ENCODE results near the gene SPOCK3. TPM values are rescaled to one million over a fixed set of nuclear protein-coding genes. Genes with fewer than 3 reads are reported as not detected.

Gene SPOCK3
- total and polyA plus RNA-seq, 2 donors (not counting 3 experiments of a cell fraction or from before 2014, with no cell fraction given): 0.10 TPM; not detected in 1

- no TSS peak for BruUV-seq (replicated peaks)
- POLR2A ChIA-PET: no interaction called here
- H3K4me3 ChIP-seq (replicated peaks in 1 of 3; ENCODE audit: insufficient read depth in 1 of 3, low read depth in 1 of 3, low read length in 3 of 3): no peak overlapping the region
- intact Hi-C loops (cut with micrococcal nuclease) (no loop called here), dilution Hi-C loops (cut with MboI; ENCODE audit: extremely low pct_ligation_motif_present, low sequenced_read_pairs) (no loop called here)
- no peak for FAIRE-seq
- no peak overlapping the region for H3K27ac ChIP-seq (ENCODE audit: insufficient read depth, low read depth, low read length)
- H3K4me1 ChIP-seq (ENCODE audit: control insufficient read depth, extremely low read depth, insufficient read depth, low read length): no peaks in the 10 kb centered on the region
- H3K4me2 ChIP-seq (ENCODE audit: insufficient read depth, low read length): no peak overlapping the region
- no peaks in the 10 kb centered on the region for H3K36me3 ChIP-seq (ENCODE audit: control insufficient read depth in 2 of 2, extremely low read depth in 1 of 2, insufficient read depth in 2 of 2, low read length in 2 of 2)
- TF ChIP-seq POLR2AphosphoS5 (IDR thresholded peaks at IDR 0.05; ENCODE audit: insufficient read depth, low read depth, low read length) (no peak), EZH2 (IDR thresholded peaks at IDR 0.05; ENCODE audit: borderline replicate concordance, low read depth, low read length, severe bottlenecking) (no peak), MAX (IDR thresholded peaks at IDR 0.05; ENCODE audit: insufficient read depth, insufficient read length) (no peak), CTCF (IDR thresholded peaks at IDR 0.05; ENCODE audit: extremely low read depth in 1 of 2, insufficient read depth in 1 of 2, low read depth in 1 of 2, low read length in 2 of 2) (no peak), JUN (IDR thresholded peaks at IDR 0.05; ENCODE audit: borderline replicate concordance, insufficient read depth, insufficient read length, low read depth) (no peak)
- no peak for DNase-seq (ENCODE audit: low read depth, low spot score)
- H3K79me2 ChIP-seq (ENCODE audit: control insufficient read depth, insufficient read depth, low read length): no peaks in the 10 kb centered on the region
- H3K9ac ChIP-seq (replicated peaks; ENCODE audit: extremely low read depth, insufficient read depth, low read length): no peak overlapping the region
- no peak overlapping the region for H2AFZ ChIP-seq (ENCODE audit: low read depth, low read length)
- CTCF ChIA-PET: no interaction called here
- no peaks in the 10 kb centered on the region for H4K20me1 ChIP-seq (replicated peaks; ENCODE audit: control insufficient read depth, extremely low read depth, insufficient read depth, low read length)
- H3K9me3 ChIP-seq (replicated peaks; ENCODE audit: control insufficient read depth, insufficient read depth, low read length): no peaks in the 10 kb centered on the region
- no peaks in the 10 kb centered on the region for H3K9me1 ChIP-seq (replicated peaks; ENCODE audit: control insufficient read depth, extremely low read depth, insufficient read depth, low read length)
- no peaks in the 10 kb centered on the region for H3K27me3 ChIP-seq (ENCODE audit: control insufficient read depth in 2 of 2, insufficient read depth in 2 of 2, low read length in 2 of 2)
Observed at GRCh38 chr4:166733686-166734085, 500.6 kb downstream of the SPOCK3 start.

- Histone ChIP-seq H3K27me3 (ENCODE audit: control insufficient read depth in 2 of 2, insufficient read depth in 2 of 2, low read length in 2 of 2) (no peaks in the 10 kb centered on the region), H3K9ac (replicated peaks; ENCODE audit: extremely low read depth, insufficient read depth, low read length) (no peak overlapping the region), H3K9me1 (replicated peaks; ENCODE audit: control insufficient read depth, extremely low read depth, insufficient read depth, low read length) (no peaks in the 10 kb centered on the region), H4K20me1 (replicated peaks; ENCODE audit: control insufficient read depth, extremely low read depth, insufficient read depth, low read length) (no peaks in the 10 kb centered on the region), H3K9me3 (replicated peaks; ENCODE audit: control insufficient read depth, insufficient read depth, low read length) (no peaks in the 10 kb centered on the region), H3K4me1 (ENCODE audit: control insufficient read depth, extremely low read depth, insufficient read depth, low read length) (no peaks in the 10 kb centered on the region), H3K36me3 (ENCODE audit: control insufficient read depth in 2 of 2, extremely low read depth in 1 of 2, insufficient read depth in 2 of 2, low read length in 2 of 2) (no peaks in the 10 kb centered on the region), H2AFZ (ENCODE audit: low read depth, low read length) (no peak overlapping the region), H3K4me3 (replicated peaks in 1 of 3; ENCODE audit: insufficient read depth in 1 of 3, low read depth in 1 of 3, low read length in 3 of 3) (no peak overlapping the region), H3K4me2 (ENCODE audit: insufficient read depth, low read length) (no peak overlapping the region), H3K27ac (ENCODE audit: insufficient read depth, low read depth, low read length) (no peak overlapping the region), H3K79me2 (ENCODE audit: control insufficient read depth, insufficient read depth, low read length) (no peaks in the 10 kb centered on the region)
- FAIRE-seq (no peak), DNase-seq (ENCODE audit: low read depth, low spot score) (no peak)
- ChIA-PET POLR2A (no interaction called here), CTCF (no interaction called here)
- dilution Hi-C loops (cut with MboI; ENCODE audit: extremely low pct_ligation_motif_present, low sequenced_read_pairs): no loop called here
- intact Hi-C loops (cut with micrococcal nuclease): no loop called here
- TF ChIP-seq MYC (IDR thresholded peaks at IDR 0.05; ENCODE audit: low read depth, low read length) (no peak), GATA2 (IDR thresholded peaks at IDR 0.05; ENCODE audit: insufficient read depth, insufficient read length, low read depth, low read length) (no peak), POLR2AphosphoS5 (IDR thresholded peaks at IDR 0.05; ENCODE audit: insufficient read depth, low read depth, low read length) (no peak), MAX (IDR thresholded peaks at IDR 0.05; ENCODE audit: insufficient read depth, insufficient read length) (no peak), CTCF (IDR thresholded peaks at IDR 0.05; ENCODE audit: extremely low read depth in 1 of 2, insufficient read depth in 1 of 2, low read depth in 1 of 2, low read length in 2 of 2) (no peak), JUN (IDR thresholded peaks at IDR 0.05; ENCODE audit: borderline replicate concordance, insufficient read depth, insufficient read length, low read depth) (no peak), EZH2 (IDR thresholded peaks at IDR 0.05; ENCODE audit: borderline replicate concordance, low read depth, low read length, severe bottlenecking) (no peak), POLR2A (IDR thresholded peaks at IDR 0.05; ENCODE audit: low read depth, low read length) (no peak), FOS (IDR thresholded peaks at IDR 0.05; ENCODE audit: borderline replicate concordance, insufficient read depth, low read length) (no peak)
- BruUV-seq (replicated peaks): no TSS peak
Observed at GRCh38 chr4:166726832-166727231, 507.5 kb downstream of the SPOCK3 start.
